Effector CD4-positive, alpha-beta T cell (primary cell): Measurements from ENCODE around the gene NLRC3.

Experiments
- DNase-seq: peaks from one replicate; pipeline ENCODE4 v3.0.0-alpha.2; 2020

Gene NLRC3

GRCh38 chr16:3596101-3596861, 19.1 kb upstream of the NLRC3 start:
- DNase-seq, result no peak

- no peak for DNase-seq
Observed at GRCh38 chr16:3595521-3596021, 18.4 kb upstream of the NLRC3 start.

- DNase-seq, result no peak
Observed at GRCh38 chr16:3595110-3595486, 17.9 kb upstream of the NLRC3 start.

GRCh38 chr16:3594316-3595109, 17.3 kb upstream of the NLRC3 start:
- DNase-seq, result no peak

GRCh38 chr16:3592559-3592958, 15.4 kb upstream of the NLRC3 start:
- DNase-seq, result no peak

- DNase-seq, result no peak
Observed at GRCh38 chr16:3591991-3592390, 14.8 kb upstream of the NLRC3 start.

- DNase-seq, result no peak
Observed at GRCh38 chr16:3591436-3591803, 14.2 kb upstream of the NLRC3 start.

GRCh38 chr16:3590736-3591435, 13.7 kb upstream of the NLRC3 start:
- no peak for DNase-seq

- no peak for DNase-seq
Observed at GRCh38 chr16:3589991-3590701, 12.9 kb upstream of the NLRC3 start.

- no peak for DNase-seq
Observed at GRCh38 chr16:3589441-3589921, 12.3 kb upstream of the NLRC3 start.

GRCh38 chr16:3589001-3589400, 11.8 kb upstream of the NLRC3 start:
- DNase-seq, result no peak

GRCh38 chr16:3587547-3588110, 10.4 kb upstream of the NLRC3 start:
- DNase-seq, result no peak

- no peak for DNase-seq
Observed at GRCh38 chr16:3584412-3584811, 7.2 kb upstream of the NLRC3 start.

GRCh38 chr16:3583303-3584038, 6.3 kb upstream of the NLRC3 start:
- no peak for DNase-seq

- DNase-seq, result no peak
Observed at GRCh38 chr16:3582276-3583165, 5.3 kb upstream of the NLRC3 start.

GRCh38 chr16:3581392-3581791, 4.2 kb upstream of the NLRC3 start:
- no peak for DNase-seq

GRCh38 chr16:3580686-3581085, 3.5 kb upstream of the NLRC3 start:
- DNase-seq, result no peak

GRCh38 chr16:3580251-3580651, 3.0 kb upstream of the NLRC3 start:
- DNase-seq, result no peak

GRCh38 chr16:3579776-3580175, 2.6 kb upstream of the NLRC3 start:
- no peak for DNase-seq
